Sigmoid colon (tissue), 4 donors: ENCODE data around the gene FOLR3.

Experiments
- CTCF ChIP-seq, 4 experiments: fragments of 450-650 bp in 3 of 4; fragments of 200-600 bp in 1 of 4; IDR thresholded peaks; one replicate each; pipeline ENCODE4 v1.5.1; 2016 to 2019; ENCODE audit warnings: antibody characterized with exemption in 4 of 4, mild to moderate bottlenecking in 3 of 4, moderate library complexity in 2 of 4
- EP300 ChIP-seq, 4 donors: sonication (generic); formaldehyde crosslinking; IDR thresholded peaks; one replicate each; pipeline ENCODE4 v1.6.1; 2017; ENCODE audit warnings: antibody characterized with exemption in 4 of 4
- POLR2A ChIP-seq, 2 donors: fragments of 450-650 bp; IDR thresholded peaks; one replicate each; pipeline ENCODE4 v1.6.1; 2016; ENCODE audit warnings: antibody characterized with exemption in 2 of 2, mild to moderate bottlenecking in 2 of 2, moderate library complexity in 2 of 2
- POLR2AphosphoS5 ChIP-seq, 4 donors: sonication (generic); formaldehyde crosslinking; IDR thresholded peaks; one replicate each; pipeline ENCODE4 v1.6.1; 2017; ENCODE audit warnings: antibody characterized with exemption in 4 of 4

- no peak for TF ChIP-seq CTCF (IDR thresholded peaks at IDR 0.05)
- no peak for TF ChIP-seq POLR2AphosphoS5 (IDR thresholded peaks at IDR 0.05)
- no peak for TF ChIP-seq POLR2A (IDR thresholded peaks at IDR 0.05)
- no peak for TF ChIP-seq EP300 (IDR thresholded peaks at IDR 0.05)
Measured at GRCh38 chr11:72188267-72188666, 52.7 kb downstream of the FOLR3 start.
